Panc1 (cell line): ENCODE data around the gene HSD17B3. TPM values are rescaled to one million over a fixed set of nuclear protein-coding genes. Genes with fewer than 3 reads are reported as not detected.

ENCODE experiments used
- ATAC-seq: fragments of 200-7000 bp; cut with Tn5 transposase; 2 replicates; pipeline ENCODE4 v1.9.1; 2020; ENCODE audit warnings: mild to moderate bottlenecking, moderate library complexity
- BruUV-seq: library from RNA; stranded (reverse); fragments of 400-500 nt; replicated peaks from 2 replicates; lab custom pipeline; 2021; lab: Mats Ljungman, UMichigan
- CTCF ChIA-PET: fragments of 300-600 bp; sonication (Branson Sonifier 250); formaldehyde crosslinking; loops from one replicate; lab custom pipeline; 2022; ENCODE audit warnings: antibody characterized with exemption; lab: Charles Lee
- POLR2A ChIA-PET: fragments of 300-600 bp; sonication (Branson Sonifier 250); formaldehyde crosslinking; loops from one replicate; lab custom pipeline; 2022; ENCODE audit warnings: antibody characterized with exemption; lab: Charles Lee
- DNase-seq: peaks from one replicate; pipeline ENCODE4 v3.0.0-alpha.2; 2010; ENCODE audit warnings: low read depth, low spot score
- H3K27ac ChIP-seq: 2 replicates; pipeline ENCODE4 v1.5.1; 2011; ENCODE audit warnings: mild to moderate bottlenecking, low read length, inconsistent platforms
- H3K27me3 ChIP-seq: fragments of 200-500 bp; sonication (Bioruptor generic); 2 replicates; pipeline ENCODE4 v1.6.0; 2014; ENCODE audit warnings: low read length, inconsistent platforms; ENCODE audit not compliant: control insufficient read depth, insufficient read depth
- H3K36me3 ChIP-seq: fragments of 200-500 bp; sonication (Bioruptor generic); 2 replicates; pipeline ENCODE4 v1.5.1; 2014; ENCODE audit warnings: inconsistent platforms, mild to moderate bottlenecking, low read length, moderate library complexity; ENCODE audit not compliant: control insufficient read depth, insufficient read depth
- H3K4me1 ChIP-seq: 2 replicates; pipeline ENCODE4 v1.5.1; 2011; ENCODE audit warnings: inconsistent platforms, mild to moderate bottlenecking, low read length, moderate library complexity; ENCODE audit not compliant: control insufficient read depth, insufficient read depth
- H3K4me3 ChIP-seq, 2 experiments: 2 replicates each; pipeline ENCODE4 v1.5.1; 2011 to 2012; ENCODE audit warnings: low read depth in 2 of 2, low read length in 2 of 2, mild to moderate bottlenecking in 2 of 2, inconsistent platforms in 1 of 2, moderate library complexity in 1 of 2
- H3K9me3 ChIP-seq: fragments of 200-500 bp; sonication (Bioruptor generic); 2 replicates; pipeline ENCODE4 v1.5.1; 2014; ENCODE audit warnings: low read depth, mild to moderate bottlenecking, inconsistent platforms, low read length, moderate library complexity; ENCODE audit not compliant: control insufficient read depth, insufficient read depth
- POLR2AphosphoS5 ChIP-seq: IDR thresholded peaks from 2 replicates; pipeline ENCODE4 v1.6.1; 2012; ENCODE audit warnings: mild to moderate bottlenecking, low read depth, low read length, moderate library complexity
- SIN3A ChIP-seq: IDR thresholded peaks from 2 replicates; pipeline ENCODE4 v1.6.1; 2012; ENCODE audit warnings: low read depth, mild to moderate bottlenecking, low read length, moderate library complexity, borderline replicate concordance; ENCODE audit not compliant: insufficient read depth
- TCF7L2 ChIP-seq: IDR thresholded peaks from 2 replicates; pipeline ENCODE4 v1.6.1; 2011; ENCODE audit warnings: mild to moderate bottlenecking, low read depth, low read length, inconsistent platforms
- in situ Hi-C: cut with HindIII; loops from 2 replicates; pipeline ENCODE4 v1.10.0; 2016; ENCODE audit warnings: low sequenced_read_pairs, low pct_unique_long_range_greater_than_20kb
- intact Hi-C: fragments of 100-400 bp; cut with micrococcal nuclease; formaldehyde crosslinking; loops from one replicate; pipeline ENCODE4 v1.10.0; 2022; ENCODE audit not compliant: unreplicated experiment
- total RNA-seq: library from RNA; stranded (reverse); gene quantifications from one replicate; pipeline ENCODE4 v1.2.1, GENCODE V29; 2021; ENCODE audit not compliant: unreplicated experiment
- TF ChIP-seq, protein P1 (sequence below): fragments of 450-650 bp; IDR thresholded peaks from 2 replicates; pipeline ENCODE4 v1.5.1; 2017; ENCODE audit warnings: mild to moderate bottlenecking
- TF ChIP-seq, protein P2 (sequence below), 2 experiments: IDR thresholded peaks; 2 replicates each; pipeline ENCODE4 v1.6.1; 2011 to 2012; ENCODE audit warnings: low read depth in 2 of 2, control low read depth in 1 of 2, low read length in 1 of 2, mild to moderate bottlenecking in 1 of 2, moderate library complexity in 1 of 2; ENCODE audit not compliant: insufficient read depth in 1 of 2

The HSD17B3 gene
- total RNA-seq, 1 experiment from 2014 or later = 0.39 TPM

DNA sequence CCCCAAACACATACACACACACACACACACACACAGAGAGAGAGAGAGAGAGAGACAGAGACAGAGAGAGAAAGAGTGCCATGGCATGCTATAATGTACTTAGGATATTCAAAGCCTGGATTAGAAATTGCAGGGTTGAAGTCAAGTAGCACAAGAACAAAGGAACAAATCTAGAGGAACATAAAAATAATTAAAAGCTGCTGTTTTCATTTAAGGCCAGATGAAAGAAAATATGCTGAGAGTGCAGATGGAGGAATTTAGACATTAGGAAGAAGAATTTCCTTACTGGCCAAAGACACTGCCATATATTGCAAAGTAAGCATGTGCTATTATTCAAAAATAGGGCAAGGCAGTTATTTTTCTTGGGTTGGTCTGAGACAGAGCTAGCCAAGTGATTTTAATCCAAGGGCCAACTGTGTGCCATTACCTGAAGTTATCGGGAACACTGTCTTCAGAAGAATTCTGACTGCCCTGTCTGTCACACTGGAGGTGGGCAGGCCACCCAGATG, 31.7 kb downstream of the HSD17B3 start:
- DNase-seq (no peak), ATAC-seq (no peak)
- H3K36me3 ChIP-seq = no peaks in the 10 kb centered on the region
- in situ Hi-C loops = no loop called here
- no TSS peak for BruUV-seq
- peaks cover 6% of the 10 kb centered on the region; the same call in 1 of the 2 replicates for H3K9me3 ChIP-seq
- no peak overlapping the region for H3K27ac ChIP-seq
- CTCF ChIA-PET = interaction anchor here (0.7 kb wide), 1 partner anchor 154 kb away, joined by 4 read pairs; no protein-coding TSS in a partner anchor
- no peaks in the 10 kb centered on the region for H3K4me1 ChIP-seq
- no peak for TF ChIP-seq TCF7L2
- TF ChIP-seq, protein P1, sequence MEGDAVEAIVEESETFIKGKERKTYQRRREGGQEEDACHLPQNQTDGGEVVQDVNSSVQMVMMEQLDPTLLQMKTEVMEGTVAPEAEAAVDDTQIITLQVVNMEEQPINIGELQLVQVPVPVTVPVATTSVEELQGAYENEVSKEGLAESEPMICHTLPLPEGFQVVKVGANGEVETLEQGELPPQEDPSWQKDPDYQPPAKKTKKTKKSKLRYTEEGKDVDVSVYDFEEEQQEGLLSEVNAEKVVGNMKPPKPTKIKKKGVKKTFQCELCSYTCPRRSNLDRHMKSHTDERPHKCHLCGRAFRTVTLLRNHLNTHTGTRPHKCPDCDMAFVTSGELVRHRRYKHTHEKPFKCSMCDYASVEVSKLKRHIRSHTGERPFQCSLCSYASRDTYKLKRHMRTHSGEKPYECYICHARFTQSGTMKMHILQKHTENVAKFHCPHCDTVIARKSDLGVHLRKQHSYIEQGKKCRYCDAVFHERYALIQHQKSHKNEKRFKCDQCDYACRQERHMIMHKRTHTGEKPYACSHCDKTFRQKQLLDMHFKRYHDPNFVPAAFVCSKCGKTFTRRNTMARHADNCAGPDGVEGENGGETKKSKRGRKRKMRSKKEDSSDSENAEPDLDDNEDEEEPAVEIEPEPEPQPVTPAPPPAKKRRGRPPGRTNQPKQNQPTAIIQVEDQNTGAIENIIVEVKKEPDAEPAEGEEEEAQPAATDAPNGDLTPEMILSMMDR = no peak
- TF ChIP-seq POLR2AphosphoS5 = no peak
- TF ChIP-seq SIN3A = no peak
- TF ChIP-seq, protein P2, sequence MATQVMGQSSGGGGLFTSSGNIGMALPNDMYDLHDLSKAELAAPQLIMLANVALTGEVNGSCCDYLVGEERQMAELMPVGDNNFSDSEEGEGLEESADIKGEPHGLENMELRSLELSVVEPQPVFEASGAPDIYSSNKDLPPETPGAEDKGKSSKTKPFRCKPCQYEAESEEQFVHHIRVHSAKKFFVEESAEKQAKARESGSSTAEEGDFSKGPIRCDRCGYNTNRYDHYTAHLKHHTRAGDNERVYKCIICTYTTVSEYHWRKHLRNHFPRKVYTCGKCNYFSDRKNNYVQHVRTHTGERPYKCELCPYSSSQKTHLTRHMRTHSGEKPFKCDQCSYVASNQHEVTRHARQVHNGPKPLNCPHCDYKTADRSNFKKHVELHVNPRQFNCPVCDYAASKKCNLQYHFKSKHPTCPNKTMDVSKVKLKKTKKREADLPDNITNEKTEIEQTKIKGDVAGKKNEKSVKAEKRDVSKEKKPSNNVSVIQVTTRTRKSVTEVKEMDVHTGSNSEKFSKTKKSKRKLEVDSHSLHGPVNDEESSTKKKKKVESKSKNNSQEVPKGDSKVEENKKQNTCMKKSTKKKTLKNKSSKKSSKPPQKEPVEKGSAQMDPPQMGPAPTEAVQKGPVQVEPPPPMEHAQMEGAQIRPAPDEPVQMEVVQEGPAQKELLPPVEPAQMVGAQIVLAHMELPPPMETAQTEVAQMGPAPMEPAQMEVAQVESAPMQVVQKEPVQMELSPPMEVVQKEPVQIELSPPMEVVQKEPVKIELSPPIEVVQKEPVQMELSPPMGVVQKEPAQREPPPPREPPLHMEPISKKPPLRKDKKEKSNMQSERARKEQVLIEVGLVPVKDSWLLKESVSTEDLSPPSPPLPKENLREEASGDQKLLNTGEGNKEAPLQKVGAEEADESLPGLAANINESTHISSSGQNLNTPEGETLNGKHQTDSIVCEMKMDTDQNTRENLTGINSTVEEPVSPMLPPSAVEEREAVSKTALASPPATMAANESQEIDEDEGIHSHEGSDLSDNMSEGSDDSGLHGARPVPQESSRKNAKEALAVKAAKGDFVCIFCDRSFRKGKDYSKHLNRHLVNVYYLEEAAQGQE (IDR thresholded peaks at IDR 0.05; ENCODE audit: insufficient read depth in 1 of 2, low read depth in 2 of 2, low read length in 1 of 2) = no peak
- H3K27me3 ChIP-seq = no peaks in the 10 kb centered on the region
- no peak overlapping the region for H3K4me3 ChIP-seq
- POLR2A ChIA-PET = no interaction called here
- intact Hi-C loops = no loop called here

DNA sequence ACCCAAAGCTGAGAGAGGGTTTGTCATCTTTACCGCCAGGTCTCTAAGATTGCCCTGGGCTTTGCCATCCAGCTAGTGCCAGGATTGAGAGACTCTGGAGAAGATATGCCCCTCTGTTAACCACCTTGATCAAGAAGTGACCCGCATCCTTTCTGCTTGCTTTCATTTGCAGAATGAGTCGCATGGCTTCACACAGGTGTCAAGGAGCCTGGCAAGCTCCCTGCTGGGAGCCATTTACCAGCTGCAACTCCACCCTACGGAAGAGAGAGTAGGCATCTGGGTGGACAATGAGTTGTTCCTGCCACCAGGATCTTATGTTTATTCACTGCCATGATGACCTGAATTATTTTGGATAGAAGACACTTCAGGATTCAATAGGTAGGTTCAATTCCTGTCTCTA, 43.0 kb downstream of the HSD17B3 start:
- H3K4me3 ChIP-seq = no peak overlapping the region
- CTCF ChIA-PET = no interaction called here
- no peaks in the 10 kb centered on the region for H3K4me1 ChIP-seq
- no peaks in the 10 kb centered on the region for H3K36me3 ChIP-seq
- H3K9me3 ChIP-seq = no peaks in the 10 kb centered on the region
- no peak overlapping the region for H3K27ac ChIP-seq
- no TSS peak for BruUV-seq
- in situ Hi-C loops (no loop called here), intact Hi-C loops (no loop called here)
- no peak for ATAC-seq
- TF ChIP-seq, protein P2 (IDR thresholded peaks at IDR 0.05; ENCODE audit: insufficient read depth in 1 of 2, low read depth in 2 of 2, low read length in 1 of 2) = no peak
- no peak for TF ChIP-seq TCF7L2
- no peak for TF ChIP-seq SIN3A
- no peak for TF ChIP-seq POLR2AphosphoS5
- TF ChIP-seq, protein P1 = no peak
- DNase-seq = no peak
- POLR2A ChIA-PET = no interaction called here
- H3K27me3 ChIP-seq = no peaks in the 10 kb centered on the region
